Lung (tissue), 12 donors: Measurements from ENCODE around the gene RPL28. TPM values are rescaled to one million over a fixed set of nuclear protein-coding genes. Genes with fewer than 3 reads are reported as not detected.

Source experiments
- ATAC-seq: fragments of 200-7000 bp; cut with Tn5 transposase; one replicate; pipeline ENCODE4 v1.9.1; 2020; ENCODE audit warnings: moderate number of reproducible peaks; ENCODE audit not compliant: insufficient read depth, low FRiP score
- DNase-seq, 3 donors: peaks; one replicate each; pipeline ENCODE4 v3.0.0-alpha.2; 2013 to 2017
- H3K27ac ChIP-seq, 2 donors: one replicate each; pipeline ENCODE4 v1.5.1; 2013; ENCODE audit warnings: mild to moderate bottlenecking in 2 of 2, moderate library complexity in 2 of 2, control low read depth in 1 of 2, inconsistent platforms in 1 of 2, low read depth in 1 of 2, low read length in 1 of 2
- H3K27me3 ChIP-seq, 3 donors: one replicate each; pipeline ENCODE4 v1.5.1; 2013; ENCODE audit warnings: low read length in 2 of 3; ENCODE audit not compliant: control insufficient read depth in 3 of 3, insufficient read depth in 3 of 3
- H3K36me3 ChIP-seq, 4 donors: one replicate each; pipeline ENCODE4 v1.5.1; 2013; ENCODE audit warnings: low read length in 4 of 4, mild to moderate bottlenecking in 1 of 4, moderate library complexity in 1 of 4; ENCODE audit not compliant: control insufficient read depth in 4 of 4, insufficient read depth in 4 of 4
- H3K4me1 ChIP-seq, 5 donors: one replicate each; pipeline ENCODE4 v1.5.1; 2013; ENCODE audit warnings: low read length in 5 of 5, mild to moderate bottlenecking in 2 of 5, moderate library complexity in 1 of 5; ENCODE audit not compliant: control insufficient read depth in 5 of 5, insufficient read depth in 5 of 5
- H3K4me3 ChIP-seq: one replicate; pipeline ENCODE4 v1.5.1; 2013; ENCODE audit warnings: mild to moderate bottlenecking, control low read depth, moderate library complexity
- H3K9ac ChIP-seq, 2 donors: one replicate each; pipeline ENCODE4 v1.5.1; 2013; ENCODE audit warnings: low read length in 2 of 2, control low read depth in 1 of 2; ENCODE audit not compliant: insufficient read depth in 1 of 2
- H3K9me3 ChIP-seq, 4 donors: one replicate each; pipeline ENCODE4 v1.5.1; 2013; ENCODE audit warnings: low read length in 3 of 4, mild to moderate bottlenecking in 1 of 4, moderate library complexity in 1 of 4; ENCODE audit not compliant: control insufficient read depth in 4 of 4, insufficient read depth in 3 of 4
- CTCF ChIP-seq: IDR thresholded peaks from 2 replicates; pipeline ENCODE4 v1.5.1; 2012; ENCODE audit warnings: mild to moderate bottlenecking; ENCODE audit errors: control extremely low read depth, extremely low read depth
- WGBS, 2 donors: extraction: QIAGEN DNeasy Blood & Tissue Kit; methylation state at CpG; one replicate each; pipeline ENCODE4 v1.1.7; 2013; 5-methylcytosine and 5-hydroxymethylcytosine counted together
- polyA plus RNA-seq, 2 donors: library from polyadenylated mRNA; stranded (reverse); fragments of 200-250 nt; gene quantifications; one replicate each; pipeline ENCODE4 v1.2.1, GENCODE V29; 2013
- total RNA-seq, 2 donors: library from RNA; depleted of rRNA in 1 of 2; stranded (reverse); fragments of >200 nt in 1 of 2; gene quantifications; one replicate each; pipeline ENCODE4 v1.2.1, GENCODE V29; 2014 to 2021
- donor health status: control.
- donor health status: control.
- donor health status: Bipolar disorder and iron deficiency.
- donor health status: healthy.
- donor health status: DM: yes; HTN: yes; CAD: no.

RPL28 gene
- total and polyA plus RNA-seq, 4 donors = 272 to 3,086 (median 1,601) TPM

- ATAC-seq (no peak), DNase-seq (no peak)
- Histone ChIP-seq H3K27ac (no peak overlapping the region), H3K36me3 (peaks cover 3 to 41% (median 20%) of the 10 kb centered on the region in 4 donors), H3K27me3 (no peaks in the 10 kb centered on the region), H3K4me3 (no peak overlapping the region), H3K9me3 (peaks cover 0 to 1% (median 0%) of the 10 kb centered on the region in 4 donors), H3K4me1 (peaks cover 6 to 20% (median 11%) of the 10 kb centered on the region in 5 donors), H3K9ac (no peak overlapping the region)
- TF ChIP-seq CTCF = no peak
- WGBS, 2 donors = 83 to 86% methylated on average over 18 of the region's 18 CpGs
Measured at GRCh38 chr19:55391702-55392615, 6.2 kb downstream of the RPL28 start.

GRCh38 chr19:55392820-55393761 is 7.4 kb downstream of the RPL28 start:
- peaks cover 0 to 9% (median under 1%) of the 10 kb centered on the region in 5 donors for H3K4me1 ChIP-seq
- 78 to 83% methylated on average over 18 of the region's 18 CpGs for WGBS, 2 donors
- ATAC-seq (no peak), DNase-seq (no peak)
- H3K36me3 ChIP-seq = peaks cover 1 to 32% (median 14%) of the 10 kb centered on the region in 4 donors
- peaks cover 0 to 1% (median 0%) of the 10 kb centered on the region in 4 donors for H3K9me3 ChIP-seq
- TF ChIP-seq CTCF = no peak
- no peaks in the 10 kb centered on the region for H3K27me3 ChIP-seq
- H3K4me3 ChIP-seq = no peak overlapping the region
- no peak overlapping the region for H3K9ac ChIP-seq
- no peak overlapping the region for H3K27ac ChIP-seq

GRCh38 chr19:55398200-55398925 is 12.6 kb downstream of the RPL28 start:
- Histone ChIP-seq H3K27me3 (no peaks in the 10 kb centered on the region), H3K27ac (no peak overlapping the region), H3K9me3 (peaks cover 0 to 2% (median 0%) of the 10 kb centered on the region in 4 donors), H3K36me3 (peaks cover 4 to 22% (median 15%) of the 10 kb centered on the region in 4 donors), H3K9ac (no peak overlapping the region), H3K4me3 (no peak overlapping the region), H3K4me1 (peaks cover 0 to 2% (median 0%) of the 10 kb centered on the region in 5 donors)
- WGBS, 2 donors = 36 to 61% methylated on average over 12 of the region's 12 CpGs
- DNase-seq (no peak), ATAC-seq (no peak)
- no peak for TF ChIP-seq CTCF
